HG02759 (cell line): Measurements from ENCODE around the gene PAN3.

ENCODE experiments used
- ATAC-seq: cut with Tn5 transposase; IDR thresholded peaks from one replicate; pipeline ENCODE4 v1.9.1; 2021; ENCODE audit warnings: mild to moderate bottlenecking, moderate library complexity; ENCODE audit not compliant: unreplicated experiment

The PAN3 gene

GRCh38 chr13:28297341-28297740 lies 159.0 kb downstream of the PAN3 start:
- ATAC-seq: no peak

GRCh38 chr13:28299916-28300315 lies 161.6 kb downstream of the PAN3 start:
- ATAC-seq: no peak

- ATAC-seq: no peak
Measured at GRCh38 chr13:28301839-28302238, 163.5 kb downstream of the PAN3 start.

GRCh38 chr13:28306325-28306724 lies 168.0 kb downstream of the PAN3 start:
- ATAC-seq: no peak

- no peak for ATAC-seq
Measured at GRCh38 chr13:28313579-28313978, 175.2 kb downstream of the PAN3 start.

GRCh38 chr13:28314879-28315278 lies 176.5 kb downstream of the PAN3 start:
- ATAC-seq: no peak

GRCh38 chr13:28316129-28316528 lies 177.8 kb downstream of the PAN3 start:
- ATAC-seq: no peak

GRCh38 chr13:28316836-28317235 lies 178.5 kb downstream of the PAN3 start:
- no peak for ATAC-seq

GRCh38 chr13:28318496-28318895 lies 180.2 kb downstream of the PAN3 start:
- ATAC-seq: no peak

- no peak for ATAC-seq
Measured at GRCh38 chr13:28319528-28319927, 181.2 kb downstream of the PAN3 start.

- ATAC-seq: no peak
Measured at GRCh38 chr13:28320209-28320608, 181.9 kb downstream of the PAN3 start.

GRCh38 chr13:28320884-28321574 lies 182.7 kb downstream of the PAN3 start:
- no peak for ATAC-seq

GRCh38 chr13:28321756-28322155 lies 183.4 kb downstream of the PAN3 start:
- no peak for ATAC-seq

- no peak for ATAC-seq
Measured at GRCh38 chr13:28322256-28322905, 184.0 kb downstream of the PAN3 start.

- ATAC-seq: peak; percentile 75
Measured at GRCh38 chr13:28324181-28324789, 185.9 kb downstream of the PAN3 start.

- ATAC-seq: no peak
Measured at GRCh38 chr13:28325022-28325421, 186.7 kb downstream of the PAN3 start.

- no peak for ATAC-seq
Measured at GRCh38 chr13:28326056-28326455, 187.7 kb downstream of the PAN3 start.

- ATAC-seq: no peak
Measured at GRCh38 chr13:28327373-28328270, 189.3 kb downstream of the PAN3 start.

- ATAC-seq: no peak
Measured at GRCh38 chr13:28328271-28328607, 189.9 kb downstream of the PAN3 start.

GRCh38 chr13:28329395-28330158 lies 191.2 kb downstream of the PAN3 start:
- ATAC-seq: no peak
